Mesodermal cell (in vitro differentiated cells): ENCODE data around the gene COL20A1.
A peak's percentile ranks its signal among the peaks of the same experiment; 100 is the strongest.

Source experiments
- H3K27ac ChIP-seq: 2 replicates; pipeline ENCODE4 v1.7.0; 2013; ENCODE audit warnings: mild to moderate bottlenecking, low read depth, low read length, moderate library complexity; ENCODE audit not compliant: severe bottlenecking
- H3K36me3 ChIP-seq: 2 replicates; pipeline ENCODE4 v1.7.1; 2013; ENCODE audit warnings: mild to moderate bottlenecking, low read length, moderate library complexity; ENCODE audit not compliant: control insufficient read depth, insufficient read depth
- H3K4me1 ChIP-seq: one replicate; pipeline ENCODE4 v1.7.1; 2013; ENCODE audit warnings: mild to moderate bottlenecking, low read length; ENCODE audit not compliant: insufficient read depth, control insufficient read depth, poor library complexity, severe bottlenecking
- H3K4me3 ChIP-seq: 2 replicates; pipeline ENCODE4 v1.7.0; 2013; ENCODE audit warnings: low read length, control low read depth, mild to moderate bottlenecking; ENCODE audit not compliant: insufficient read depth, poor library complexity, severe bottlenecking; ENCODE audit errors: extremely low read depth
- H3K9me3 ChIP-seq: 2 replicates; pipeline ENCODE4 v1.7.1; 2013; ENCODE audit warnings: mild to moderate bottlenecking, low read length, moderate library complexity; ENCODE audit not compliant: control insufficient read depth
- WGBS, 2 experiments: methylation state at CpG; one replicate each; pipeline ENCODE4 v1.1.5; 2013; ENCODE audit warnings: missing lambda C conversion rate in 2 of 2; ENCODE audit not compliant: insufficient coverage in 2 of 2; 5-methylcytosine and 5-hydroxymethylcytosine counted together

COL20A1 gene

DNA sequence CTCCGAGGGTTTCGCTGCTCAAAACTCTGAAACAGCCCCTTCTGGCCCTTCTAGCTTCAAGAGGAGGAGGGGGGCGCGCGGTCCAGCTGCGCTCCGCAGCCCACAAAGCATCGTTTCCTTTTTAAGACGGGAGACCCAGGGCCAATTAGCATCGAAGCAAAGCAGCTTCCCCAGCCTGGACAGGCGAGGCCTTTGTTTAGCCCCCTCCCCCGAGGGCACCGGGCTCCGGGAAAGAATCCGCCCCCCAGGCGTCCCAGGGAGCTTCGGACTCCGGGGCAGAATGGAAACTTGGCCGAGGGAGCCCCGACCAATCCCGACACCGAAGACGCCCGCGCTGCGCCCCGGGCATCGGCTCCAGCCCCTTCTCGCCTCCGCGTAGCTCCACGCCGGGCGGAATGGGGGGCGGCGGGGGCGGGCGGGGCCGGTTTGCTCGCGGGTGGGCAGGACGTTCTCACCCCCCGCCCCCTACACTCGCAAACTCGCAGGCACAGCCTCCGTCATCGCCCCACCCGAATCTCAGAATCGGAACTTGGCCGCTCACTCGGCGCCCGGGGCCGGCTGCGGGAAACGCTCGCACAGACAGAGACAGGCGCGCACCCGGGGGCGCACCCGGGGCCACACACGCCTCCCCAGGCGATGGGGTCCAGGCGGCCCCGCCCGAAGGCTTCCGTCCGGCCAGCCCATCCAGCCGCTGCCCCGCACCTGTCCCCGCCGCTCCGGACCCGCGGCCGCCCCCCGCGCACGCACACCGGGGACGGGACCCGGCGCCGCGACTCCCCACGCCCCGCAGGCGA, 39.4 kb upstream of the COL20A1 start:
- Histone ChIP-seq H3K36me3 (no peaks in the 10 kb centered on the region), H3K27ac (no peak overlapping the region), H3K9me3 (no peaks in the 10 kb centered on the region), H3K4me3 (peak overlapping the region; percentile 40), H3K4me1 (peaks cover 6% of the 10 kb centered on the region)
- WGBS, 2 experiments = 1% methylated on average over 49 to 52 of the region's 89 CpGs

DNA sequence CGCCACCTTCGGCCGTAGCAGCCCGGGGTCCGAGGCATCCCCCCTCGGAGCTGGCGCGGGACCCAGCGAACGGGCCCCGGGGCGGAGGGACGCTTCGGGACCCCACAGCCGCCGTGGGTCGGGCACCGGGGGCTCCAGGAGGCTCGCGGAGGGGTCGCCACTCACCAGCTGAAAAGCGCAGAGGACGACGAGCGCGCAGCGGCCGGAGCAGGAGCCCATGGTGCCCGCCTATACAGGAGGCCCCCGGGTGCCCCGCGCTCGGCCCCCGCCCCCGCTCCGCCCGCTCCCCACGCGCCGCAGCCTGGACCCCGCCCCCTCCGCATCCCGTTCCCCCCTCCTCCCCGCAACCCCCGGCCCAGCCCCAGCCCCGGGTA, 38.8 kb upstream of the COL20A1 start, which contains the start of gene NKAIN4:
Gene NKAIN4 (minus strand): TSS at position 232 of the 374 bp plus-strand sequence. CDS start 13 bp downstream, at position 219.
- Histone ChIP-seq H3K9me3 (no peaks in the 10 kb centered on the region), H3K4me1 (peaks cover 11% of the 10 kb centered on the region), H3K36me3 (no peaks in the 10 kb centered on the region), H3K4me3 (peak within 1 kb of the TSS; percentile 40), H3K27ac (no peak within 1 kb of the TSS)
- 0 to 1% methylated on average over 19 to 20 of the region's 46 CpGs for WGBS, 2 experiments

DNA sequence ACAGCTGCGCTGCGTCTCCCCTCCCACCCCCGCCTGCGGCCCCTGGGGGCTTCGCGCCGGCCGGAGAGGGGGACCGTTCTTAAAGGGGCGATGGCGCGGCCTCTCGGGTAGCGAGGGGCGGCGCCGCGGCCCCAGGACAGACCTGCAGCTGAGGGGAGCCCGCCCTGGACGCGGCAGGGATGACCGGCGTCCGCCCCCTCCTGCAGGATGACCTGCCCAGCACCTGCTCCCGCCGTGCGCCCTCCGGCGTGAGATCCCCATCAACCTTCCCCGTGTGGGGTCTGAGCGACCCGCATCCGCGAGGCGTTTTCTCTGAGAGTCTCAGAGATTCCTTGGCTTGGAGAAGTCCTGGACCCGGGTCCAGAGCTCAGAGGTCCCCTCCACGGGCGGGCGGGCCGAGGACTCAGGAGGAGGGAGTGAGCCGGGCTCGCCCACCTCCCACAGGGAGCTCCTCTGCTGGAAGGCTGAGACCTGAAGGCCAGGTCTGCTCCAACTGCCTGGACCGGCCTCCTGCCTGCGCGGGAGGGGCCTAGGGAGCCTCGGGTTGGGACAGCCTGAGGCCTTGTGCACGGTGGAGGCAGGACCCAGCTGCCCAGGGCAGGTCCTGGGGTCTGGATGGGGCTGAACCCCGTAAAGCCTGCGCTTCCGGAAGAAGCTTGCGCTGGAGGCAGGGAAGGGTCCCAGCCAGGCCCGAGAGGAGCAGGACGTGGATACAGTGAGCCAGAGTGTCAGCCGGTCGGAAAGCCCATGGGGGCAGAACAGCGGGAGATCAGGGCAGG, 38.2 kb upstream of the COL20A1 start:
- peaks cover 11% of the 10 kb centered on the region for H3K4me1 ChIP-seq
- H3K36me3 ChIP-seq = no peaks in the 10 kb centered on the region
- peak overlapping the region; percentile 40 for H3K4me3 ChIP-seq
- 12% methylated on average over 41 to 51 of the region's 56 CpGs for WGBS, 2 experiments
- no peak overlapping the region for H3K27ac ChIP-seq
- no peaks in the 10 kb centered on the region for H3K9me3 ChIP-seq

DNA sequence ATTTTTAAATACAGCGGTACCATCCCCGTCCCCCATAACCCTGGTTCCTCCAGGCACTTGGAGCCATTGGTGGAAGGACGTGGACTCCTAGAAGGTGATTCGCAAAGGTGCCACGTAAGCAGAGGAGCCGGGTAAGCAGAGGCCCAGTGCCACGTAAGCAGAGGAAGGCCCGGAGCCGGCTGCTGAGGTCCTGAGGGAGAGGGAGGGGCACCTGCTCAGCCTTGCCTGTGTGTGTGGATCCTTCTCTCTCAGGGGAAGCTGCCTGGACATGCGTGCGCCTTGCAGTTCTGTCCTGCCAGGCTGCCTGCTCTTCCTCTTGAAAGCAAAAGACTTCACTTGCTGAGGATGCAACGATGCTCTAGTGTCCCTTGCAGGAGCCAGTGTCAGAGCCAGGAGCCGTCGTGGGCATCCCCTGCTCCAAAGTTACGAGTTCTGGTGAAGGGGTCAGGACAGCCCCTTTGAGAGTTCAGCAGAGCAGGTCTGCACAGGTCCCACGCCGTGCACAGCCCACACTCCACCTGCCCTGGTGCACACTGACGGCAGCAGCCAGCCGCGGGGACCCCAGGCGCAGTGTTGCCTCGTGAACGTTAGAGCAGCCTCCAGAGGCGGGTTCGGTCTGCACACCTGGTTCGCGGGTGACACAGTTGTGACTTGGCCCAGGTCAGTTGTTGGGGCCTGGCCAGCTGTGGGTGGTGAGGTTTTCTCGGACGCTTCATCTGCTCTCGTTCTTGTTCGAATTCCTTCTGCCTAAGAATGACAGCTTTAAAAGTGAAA, 36.9 kb upstream of the COL20A1 start:
- no peak overlapping the region for H3K27ac ChIP-seq
- no peak overlapping the region for H3K4me3 ChIP-seq
- WGBS, 2 experiments = 81 to 83% methylated on average over 22 to 23 of the region's 31 CpGs
- H3K4me1 ChIP-seq = peaks cover 23% of the 10 kb centered on the region
- no peaks in the 10 kb centered on the region for H3K36me3 ChIP-seq
- H3K9me3 ChIP-seq = no peaks in the 10 kb centered on the region

DNA sequence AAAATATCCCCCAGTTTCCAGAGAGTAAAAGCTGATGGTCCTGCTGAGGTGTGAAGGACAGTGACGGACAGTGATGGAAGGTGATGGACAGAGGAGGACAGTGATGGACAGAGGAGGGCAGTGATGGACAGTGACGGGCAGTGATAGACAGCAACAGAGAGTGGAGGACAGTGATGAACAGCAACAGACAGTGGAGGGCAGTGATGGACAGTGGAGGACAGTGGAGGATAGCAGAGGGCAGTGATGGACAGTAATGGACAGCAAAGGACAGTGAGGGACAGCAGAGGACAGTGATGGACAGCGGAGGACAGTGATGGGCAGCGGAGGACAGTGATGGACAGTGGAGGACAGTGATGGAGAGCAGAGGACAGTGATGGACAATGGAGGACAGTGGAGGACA, 36.0 kb upstream of the COL20A1 start:
- H3K9me3 ChIP-seq = no peaks in the 10 kb centered on the region
- peaks cover 27% of the 10 kb centered on the region for H3K4me1 ChIP-seq
- no peak overlapping the region for H3K27ac ChIP-seq
- no peak overlapping the region for H3K4me3 ChIP-seq
- no peaks in the 10 kb centered on the region for H3K36me3 ChIP-seq
- WGBS, 2 experiments = 94% methylated on average over 4 of the region's 4 CpGs

DNA sequence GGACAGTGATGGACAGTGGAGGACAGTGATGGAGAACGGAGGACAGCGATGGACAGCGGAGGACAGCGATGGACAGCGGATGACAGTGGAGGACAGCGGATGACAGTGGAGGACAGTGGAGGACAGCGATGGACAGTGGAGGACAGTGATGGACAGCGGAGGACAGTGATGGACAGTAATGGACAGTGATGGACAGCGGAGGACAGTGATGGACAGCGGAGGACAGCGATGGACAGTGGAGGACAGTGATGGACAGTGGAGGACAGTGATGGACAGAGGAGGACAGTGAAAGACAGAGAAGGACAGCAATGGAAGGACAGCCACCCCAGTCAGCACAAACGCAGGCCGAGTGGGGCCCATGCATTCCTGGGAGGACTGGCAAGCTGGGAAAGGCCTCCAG, 35.4 kb upstream of the COL20A1 start:
- Histone ChIP-seq H3K4me3 (no peak overlapping the region), H3K9me3 (no peaks in the 10 kb centered on the region), H3K4me1 (peaks cover 32% of the 10 kb centered on the region), H3K36me3 (no peaks in the 10 kb centered on the region), H3K27ac (no peak overlapping the region)
- 89 to 93% methylated on average over 10 to 12 of the region's 13 CpGs for WGBS, 2 experiments

DNA sequence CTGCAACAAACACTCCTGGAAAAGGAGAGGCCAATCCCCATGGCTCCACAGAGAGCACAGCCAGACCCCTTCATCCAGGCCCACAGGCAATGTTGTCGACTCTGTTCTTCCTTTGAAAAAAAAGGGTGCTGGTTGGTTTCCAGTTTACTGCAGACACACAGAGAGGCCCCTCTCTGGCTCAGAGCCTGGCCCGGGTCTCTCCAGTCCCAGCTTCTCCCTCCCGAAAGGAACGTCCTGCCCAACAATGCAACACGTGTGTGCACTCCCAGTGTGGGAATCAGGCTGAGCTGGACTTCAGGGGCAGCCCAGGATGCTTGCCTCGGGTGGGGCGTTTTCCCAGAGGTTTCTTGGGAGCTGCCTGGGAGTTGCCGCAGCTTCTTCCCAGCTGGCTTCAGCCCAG, 34.2 kb upstream of the COL20A1 start:
- no peak overlapping the region for H3K27ac ChIP-seq
- WGBS, 2 experiments = 84 to 86% methylated on average over 7 to 8 of the region's 8 CpGs
- H3K4me3 ChIP-seq = no peak overlapping the region
- peaks cover 29% of the 10 kb centered on the region for H3K4me1 ChIP-seq
- no peaks in the 10 kb centered on the region for H3K36me3 ChIP-seq
- H3K9me3 ChIP-seq = no peaks in the 10 kb centered on the region

DNA sequence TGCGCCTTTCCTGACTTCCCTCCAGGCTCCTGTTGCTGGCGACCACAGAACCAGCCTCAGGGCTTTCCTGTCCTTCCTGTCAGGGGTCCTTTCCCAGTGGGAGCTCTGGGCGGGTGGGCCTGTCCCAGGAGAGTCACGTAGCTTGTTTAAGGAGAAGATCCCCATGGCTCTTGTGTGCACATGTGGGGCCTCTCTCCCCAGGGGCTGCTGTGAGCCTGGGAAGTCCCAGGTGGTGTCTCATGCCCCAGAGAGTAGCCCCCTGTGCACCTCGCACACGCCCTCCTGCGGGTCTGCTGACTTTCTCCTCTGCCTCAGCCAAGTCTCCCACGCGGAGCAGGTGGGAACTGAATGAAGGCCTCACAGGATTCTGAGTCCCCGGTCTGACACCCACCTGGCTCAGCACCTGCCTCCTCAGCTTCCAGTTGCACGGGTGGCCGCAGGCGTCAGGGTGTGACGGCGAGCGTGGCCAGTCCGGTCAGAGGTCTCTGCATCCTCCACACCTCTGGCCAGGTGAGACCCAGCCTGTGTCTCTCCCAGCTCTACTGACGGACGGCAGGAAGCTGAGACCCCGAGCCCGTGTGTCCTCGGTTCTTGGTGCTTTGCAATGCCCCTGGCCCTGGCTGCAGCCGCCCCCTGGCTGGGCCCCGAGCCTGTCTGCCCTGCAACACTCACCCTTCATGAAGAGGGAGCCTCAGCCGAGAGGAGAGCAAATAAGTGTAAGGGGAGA, 33.1 kb upstream of the COL20A1 start:
- 92 to 93% methylated on average over 15 to 22 of the region's 25 CpGs for WGBS, 2 experiments
- H3K36me3 ChIP-seq = no peaks in the 10 kb centered on the region
- peaks cover 33% of the 10 kb centered on the region for H3K4me1 ChIP-seq
- H3K4me3 ChIP-seq = no peak overlapping the region
- no peak overlapping the region for H3K27ac ChIP-seq
- no peaks in the 10 kb centered on the region for H3K9me3 ChIP-seq

DNA sequence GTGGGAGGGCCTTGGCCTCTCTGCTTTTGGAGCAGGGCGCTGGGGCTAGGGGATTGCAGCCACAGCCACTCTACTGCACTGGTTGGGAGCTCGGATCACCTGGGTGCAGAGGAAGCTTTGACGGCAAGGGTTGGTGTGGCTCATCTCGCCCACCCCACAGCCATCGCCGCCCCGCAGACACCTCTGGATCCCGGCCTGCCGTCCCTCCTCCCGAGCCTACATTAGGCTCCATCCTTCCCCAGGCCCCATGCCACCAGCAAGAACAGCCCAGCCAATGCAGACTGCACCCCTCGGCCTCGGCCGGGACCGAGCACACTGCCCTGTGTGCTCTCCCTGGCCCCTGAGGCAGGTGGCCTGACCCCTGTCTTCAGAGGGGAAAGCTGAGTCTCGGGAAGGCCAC, 32.5 kb upstream of the COL20A1 start:
- no peaks in the 10 kb centered on the region for H3K9me3 ChIP-seq
- no peaks in the 10 kb centered on the region for H3K36me3 ChIP-seq
- no peak overlapping the region for H3K27ac ChIP-seq
- H3K4me3 ChIP-seq = no peak overlapping the region
- 90 to 92% methylated on average over 11 to 15 of the region's 15 CpGs for WGBS, 2 experiments
- peaks cover 33% of the 10 kb centered on the region for H3K4me1 ChIP-seq
